ENCODE data around the gene FCRL5.
"Not testable (repeated sequence)": the region's sequence is repeated elsewhere in the genome, so short reads cannot be mapped to it uniquely, and the experiment has no call there.

The FCRL5 gene

GRCh38 chr1:157487096-157487495, 65.2 kb downstream of the FCRL5 start:
- no peak for DNase-seq (ENCODE audit: low spot score)

- DNase-seq (ENCODE audit: low spot score): not testable (repeated sequence)
Measured at GRCh38 chr1:157486400-157486799, 65.9 kb downstream of the FCRL5 start.

- DNase-seq (ENCODE audit: low spot score): no peak
Measured at GRCh38 chr1:157485793-157486192, 66.5 kb downstream of the FCRL5 start.

- no peak for DNase-seq (ENCODE audit: low spot score)
Measured at GRCh38 chr1:157484573-157484972, 67.7 kb downstream of the FCRL5 start.

- no peak for DNase-seq (ENCODE audit: low spot score)
Measured at GRCh38 chr1:157483635-157484034, 68.7 kb downstream of the FCRL5 start.

GRCh38 chr1:157482717-157483116, 69.6 kb downstream of the FCRL5 start:
- DNase-seq (ENCODE audit: low spot score): no peak

- DNase-seq (ENCODE audit: low spot score): no peak
Measured at GRCh38 chr1:157482174-157482573, 70.1 kb downstream of the FCRL5 start.

GRCh38 chr1:157478030-157478429, 74.3 kb downstream of the FCRL5 start:
- no peak for DNase-seq (ENCODE audit: low spot score)

GRCh38 chr1:157477419-157477818, 74.9 kb downstream of the FCRL5 start:
- DNase-seq (ENCODE audit: low spot score): no peak

- DNase-seq (ENCODE audit: low spot score): no peak
Measured at GRCh38 chr1:157472959-157473358, 79.4 kb downstream of the FCRL5 start.

GRCh38 chr1:157472056-157472701, 80.1 kb downstream of the FCRL5 start:
- no peak for DNase-seq (ENCODE audit: low spot score)

- DNase-seq (ENCODE audit: low spot score): no peak
Measured at GRCh38 chr1:157471531-157471930, 80.8 kb downstream of the FCRL5 start.

GRCh38 chr1:157469752-157470675, 82.3 kb downstream of the FCRL5 start:
- no peak for DNase-seq (ENCODE audit: low spot score)

- DNase-seq (ENCODE audit: low spot score): no peak
Measured at GRCh38 chr1:157469300-157469699, 83.0 kb downstream of the FCRL5 start.

- no peak for DNase-seq (ENCODE audit: low spot score)
Measured at GRCh38 chr1:157466011-157466410, 86.3 kb downstream of the FCRL5 start.
